NT2/D1 (cell line): ENCODE measurements around the gene ZNF556.

ENCODE experiments used
- DNase-seq: peaks from one replicate; pipeline ENCODE4 v3.0.0-alpha.2; 2011; ENCODE audit warnings: low read depth, low spot score
- H3K27me3 ChIP-seq: 2 replicates; pipeline ENCODE4 v1.6.0; 2011; ENCODE audit warnings: mild to moderate bottlenecking; ENCODE audit not compliant: insufficient read length, insufficient read depth
- H3K36me3 ChIP-seq: 2 replicates; pipeline ENCODE4 v1.6.1; 2011; ENCODE audit warnings: mild to moderate bottlenecking, low read length, mixed read lengths; ENCODE audit not compliant: insufficient read depth, insufficient read length
- H3K4me1 ChIP-seq: 2 replicates; pipeline ENCODE4 v1.5.1; 2011; ENCODE audit not compliant: insufficient read depth, insufficient read length
- H3K4me3 ChIP-seq: 2 replicates; pipeline ENCODE4 v1.5.1; 2011; ENCODE audit warnings: low read depth; ENCODE audit not compliant: insufficient read length
- H3K9ac ChIP-seq: 2 replicates; pipeline ENCODE4 v1.6.0; 2011; ENCODE audit warnings: low read depth; ENCODE audit not compliant: insufficient read length
- H3K9me3 ChIP-seq: 2 replicates; pipeline ENCODE4 v1.5.1; 2011; ENCODE audit warnings: mild to moderate bottlenecking, low read length; ENCODE audit not compliant: insufficient read depth
- SUZ12 ChIP-seq: IDR thresholded peaks from 2 replicates; pipeline ENCODE4 v1.6.1; 2011; ENCODE audit not compliant: insufficient read length, insufficient read depth; ENCODE audit errors: extremely low read depth
- YY1 ChIP-seq: IDR thresholded peaks from 2 replicates; pipeline ENCODE4 v1.6.1; 2011; ENCODE audit not compliant: insufficient read length, insufficient read depth
- ZNF274 ChIP-seq: IDR thresholded peaks from 2 replicates; pipeline ENCODE4 v1.6.1; 2011; ENCODE audit warnings: mild to moderate bottlenecking, low read depth, low read length

The ZNF556 gene

GRCh38 chr19:2867025-2867991 is at the start of gene ZNF556:
TSS of gene ZNF556 (plus strand) at chr19:2867335. CDS start at chr19:2867422, 87 bp downstream.
- no peaks in the 10 kb centered on the region for H3K36me3 ChIP-seq
- H3K9me3 ChIP-seq, result peaks cover 20% of the 10 kb centered on the region; the same call in 1 of the 2 replicates
- no peak within 1 kb of the TSS for H3K4me3 ChIP-seq
- no peak for DNase-seq
- TF ChIP-seq ZNF274 (no peak), SUZ12 (no peak), YY1 (no peak)
- no peaks in the 10 kb centered on the region for H3K27me3 ChIP-seq
- no peaks in the 10 kb centered on the region for H3K4me1 ChIP-seq
- H3K9ac ChIP-seq, result no peak within 1 kb of the TSS

GRCh38 chr19:2819540-2820111 is 47.5 kb upstream of the ZNF556 start, which contains the start of gene ZNF554:
TSS of gene ZNF554 (plus strand) at chr19:2819868. CDS start at chr19:2820072, 204 bp downstream.
- DNase-seq, result peak; percentile 97
- Histone ChIP-seq H3K27me3 (peaks cover 3% of the 10 kb centered on the region), H3K4me1 (no peaks in the 10 kb centered on the region), H3K36me3 (peaks cover 32% of the 10 kb centered on the region), H3K4me3 (peak within 1 kb of the TSS; percentile 91), H3K9ac (peak within 1 kb of the TSS; percentile 96), H3K9me3 (peaks cover 10% of the 10 kb centered on the region; the same call in 1 of the 2 replicates)
- TF ChIP-seq SUZ12, result no peak
- TF ChIP-seq ZNF274, result no peak
- no peak for TF ChIP-seq YY1

GRCh38 chr19:2820112-2820702 is 46.9 kb upstream of the ZNF556 start:
- Histone ChIP-seq H3K36me3 (peaks cover 26% of the 10 kb centered on the region), H3K4me1 (no peaks in the 10 kb centered on the region), H3K4me3 (peak overlapping the region; percentile 91), H3K9ac (peak overlapping the region; percentile 96), H3K27me3 (peaks cover 3% of the 10 kb centered on the region), H3K9me3 (peaks cover 15% of the 10 kb centered on the region; the same call in 1 of the 2 replicates)
- TF ChIP-seq YY1 (no peak), SUZ12 (no peak), ZNF274 (no peak)
- peak; percentile 5 for DNase-seq

GRCh38 chr19:2822846-2823245 is 44.3 kb upstream of the ZNF556 start:
- Histone ChIP-seq H3K36me3 (peaks cover 25% of the 10 kb centered on the region), H3K9me3 (peaks cover 33% of the 10 kb centered on the region; the same call in 1 of the 2 replicates)

GRCh38 chr19:2823646-2824045 is 43.5 kb upstream of the ZNF556 start:
- H3K4me3 ChIP-seq, result no peak overlapping the region
- no peak for DNase-seq
- H3K4me1 ChIP-seq, result no peaks in the 10 kb centered on the region
- H3K9me3 ChIP-seq, result peaks cover 41% of the 10 kb centered on the region; the same call in 1 of the 2 replicates
- H3K9ac ChIP-seq, result no peak overlapping the region
- TF ChIP-seq SUZ12 (no peak), ZNF274 (no peak), YY1 (no peak)
- peaks cover 29% of the 10 kb centered on the region for H3K36me3 ChIP-seq
- H3K27me3 ChIP-seq, result peaks cover 3% of the 10 kb centered on the region

More at GRCh38 chr19:2822846-2823245, 44.3 kb upstream of the ZNF556 start:
- TF ChIP-seq SUZ12, result no peak
- no peak for TF ChIP-seq ZNF274
- no peak for TF ChIP-seq YY1
- Histone ChIP-seq H3K27me3 (peaks cover 3% of the 10 kb centered on the region), H3K9ac (no peak overlapping the region), H3K4me1 (no peaks in the 10 kb centered on the region), H3K4me3 (no peak overlapping the region)
- DNase-seq, result no peak

- no peak for TF ChIP-seq SUZ12
- TF ChIP-seq YY1, result no peak
- TF ChIP-seq ZNF274, result no peak
- DNase-seq, result no peak
- H3K4me3 ChIP-seq, result no peak overlapping the region
- no peak overlapping the region for H3K9ac ChIP-seq
- peaks cover 3% of the 10 kb centered on the region for H3K27me3 ChIP-seq
- H3K9me3 ChIP-seq, result peaks cover 46% of the 10 kb centered on the region; the same call in 1 of the 2 replicates
- H3K4me1 ChIP-seq, result no peaks in the 10 kb centered on the region
- H3K36me3 ChIP-seq, result peaks cover 29% of the 10 kb centered on the region
These were observed 43.0 kb upstream of the ZNF556 start for GRCh38 chr19:2824129-2824528.
